OCI-LY1 (cell line): ENCODE data around the gene CAMLG.

Experiments used
- EZH2 ChIP-seq: fragments of 200-600 bp; sonication (generic), shearing (Covaris generic); IDR thresholded peaks from 2 replicates; pipeline ENCODE4 v1.8.0; 2017; ENCODE audit warnings: borderline replicate concordance, mixed run types, mild to moderate bottlenecking, antibody characterized with exemption, low read length, moderate library complexity, mixed read lengths
- TF ChIP-seq, protein P1 (sequence below): fragments of 200-600 bp; sonication (generic), shearing (Covaris generic); IDR thresholded peaks from 2 replicates; pipeline ENCODE4 v1.5.1; 2017; ENCODE audit warnings: mild to moderate bottlenecking, antibody characterized with exemption, low read length, moderate library complexity, mixed read lengths

DNA sequence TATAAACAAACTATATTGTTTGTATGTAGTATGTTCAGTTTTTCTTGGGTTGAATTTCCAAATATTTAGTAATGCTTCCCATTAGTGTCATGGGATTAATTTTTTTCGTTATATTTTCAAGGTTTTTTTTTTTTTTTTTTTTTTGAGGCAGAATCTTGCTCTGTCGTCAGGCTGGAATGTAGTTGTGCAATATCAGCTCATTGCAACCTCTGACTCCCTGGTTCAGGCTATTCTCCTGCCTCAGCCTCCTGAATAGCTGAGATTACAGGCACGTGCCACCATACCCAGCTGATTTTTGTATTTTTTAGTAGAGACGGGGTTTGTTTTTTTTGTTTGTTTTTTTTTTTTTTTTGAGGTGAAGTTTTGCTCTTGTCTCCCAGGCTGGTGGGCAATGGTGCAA, 30.9 kb downstream of the CAMLG start:
- TF ChIP-seq, protein P1, sequence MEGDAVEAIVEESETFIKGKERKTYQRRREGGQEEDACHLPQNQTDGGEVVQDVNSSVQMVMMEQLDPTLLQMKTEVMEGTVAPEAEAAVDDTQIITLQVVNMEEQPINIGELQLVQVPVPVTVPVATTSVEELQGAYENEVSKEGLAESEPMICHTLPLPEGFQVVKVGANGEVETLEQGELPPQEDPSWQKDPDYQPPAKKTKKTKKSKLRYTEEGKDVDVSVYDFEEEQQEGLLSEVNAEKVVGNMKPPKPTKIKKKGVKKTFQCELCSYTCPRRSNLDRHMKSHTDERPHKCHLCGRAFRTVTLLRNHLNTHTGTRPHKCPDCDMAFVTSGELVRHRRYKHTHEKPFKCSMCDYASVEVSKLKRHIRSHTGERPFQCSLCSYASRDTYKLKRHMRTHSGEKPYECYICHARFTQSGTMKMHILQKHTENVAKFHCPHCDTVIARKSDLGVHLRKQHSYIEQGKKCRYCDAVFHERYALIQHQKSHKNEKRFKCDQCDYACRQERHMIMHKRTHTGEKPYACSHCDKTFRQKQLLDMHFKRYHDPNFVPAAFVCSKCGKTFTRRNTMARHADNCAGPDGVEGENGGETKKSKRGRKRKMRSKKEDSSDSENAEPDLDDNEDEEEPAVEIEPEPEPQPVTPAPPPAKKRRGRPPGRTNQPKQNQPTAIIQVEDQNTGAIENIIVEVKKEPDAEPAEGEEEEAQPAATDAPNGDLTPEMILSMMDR, result no peak
- TF ChIP-seq EZH2, result no peak
